Choroid plexus epithelial cell (primary cell): ENCODE results near the gene CCDC63.
"Not testable (repeated sequence)": the region's sequence is repeated elsewhere in the genome, so short reads cannot be mapped to it uniquely, and the experiment has no call there.

Experiments
- DNase-seq: peaks from one replicate; pipeline ENCODE4 v3.0.0-alpha.2; 2010; ENCODE audit warnings: low read depth
- H3K4me3 ChIP-seq: 2 replicates; pipeline ENCODE4 v1.5.1; 2011; ENCODE audit warnings: low read depth, mild to moderate bottlenecking, control low read depth, low read length, moderate library complexity
- CTCF ChIP-seq: conservative IDR thresholded peaks from 2 replicates; pipeline ENCODE4 v1.5.1; 2011; ENCODE audit warnings: low read depth, mild to moderate bottlenecking, control low read depth, inconsistent platforms, low read length, moderate library complexity

CCDC63 gene

GRCh38 chr12:110849748-110850403 is 3.1 kb downstream of the CCDC63 start:
- no peak for DNase-seq
- no peak overlapping the region for H3K4me3 ChIP-seq
- no peak for TF ChIP-seq CTCF

- TF ChIP-seq CTCF: no peak
- no peak for DNase-seq
- no peak overlapping the region for H3K4me3 ChIP-seq
Observed at GRCh38 chr12:110850762-110851161, 4.0 kb downstream of the CCDC63 start.

- TF ChIP-seq CTCF: no peak
- DNase-seq: peak; percentile 54
- no peak overlapping the region for H3K4me3 ChIP-seq
Observed at GRCh38 chr12:110853836-110854235, 7.0 kb downstream of the CCDC63 start.

- DNase-seq: no peak
- no peak for TF ChIP-seq CTCF
- no peak overlapping the region for H3K4me3 ChIP-seq
Observed at GRCh38 chr12:110856542-110856941, 9.8 kb downstream of the CCDC63 start.

- no peak overlapping the region for H3K4me3 ChIP-seq
- no peak for TF ChIP-seq CTCF
- no peak for DNase-seq
Observed at GRCh38 chr12:110857528-110857927, 10.7 kb downstream of the CCDC63 start.

- not testable (repeated sequence) for H3K4me3 ChIP-seq, DNase-seq
Observed at GRCh38 chr12:110857954-110858353, 11.2 kb downstream of the CCDC63 start.

GRCh38 chr12:110858848-110859247 is 12.1 kb downstream of the CCDC63 start:
- DNase-seq: peak; percentile 13
- TF ChIP-seq CTCF: no peak
- no peak overlapping the region for H3K4me3 ChIP-seq
